ENCODE results near the gene AEBP1. TPM values are rescaled to one million over a fixed set of nuclear protein-coding genes. Genes with fewer than 3 reads are reported as not detected.

AEBP1 gene
- total RNA-seq, 2 experiments from 2014 or later, result 0.30 to 0.38 TPM

DNA sequence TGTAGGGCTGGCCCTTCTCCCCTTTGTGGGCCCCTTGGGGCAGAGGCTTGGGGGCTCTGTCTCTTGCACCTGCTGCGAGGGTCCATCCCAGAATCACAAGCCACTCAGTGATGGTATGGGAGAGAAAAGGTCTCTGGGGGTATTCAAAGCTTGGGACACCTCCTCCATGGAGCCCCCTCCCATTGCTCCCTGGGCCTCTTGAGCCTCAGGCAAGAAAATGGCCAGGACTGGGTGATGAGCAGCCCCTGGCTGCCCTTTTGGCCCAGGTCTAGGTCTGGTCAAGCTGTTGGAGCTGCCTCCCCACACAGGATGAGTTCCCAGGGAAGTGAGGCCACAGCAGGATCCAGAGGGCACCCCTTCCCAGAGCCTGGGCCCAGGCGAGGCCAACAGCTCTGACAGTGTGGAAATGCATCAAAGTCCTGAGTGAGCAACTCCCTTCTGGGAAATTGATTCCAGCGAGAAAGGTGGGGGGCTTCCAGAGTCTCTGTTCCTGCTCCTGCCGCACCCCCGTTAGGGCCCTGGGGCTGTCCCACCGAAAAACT is 40.4 kb downstream of the AEBP1 start:
- H3K9me3 Mint-ChIP-seq, result no peaks in the 10 kb centered on the region
- H3K27me3 Mint-ChIP-seq, result peaks cover 17% of the 10 kb centered on the region

DNA sequence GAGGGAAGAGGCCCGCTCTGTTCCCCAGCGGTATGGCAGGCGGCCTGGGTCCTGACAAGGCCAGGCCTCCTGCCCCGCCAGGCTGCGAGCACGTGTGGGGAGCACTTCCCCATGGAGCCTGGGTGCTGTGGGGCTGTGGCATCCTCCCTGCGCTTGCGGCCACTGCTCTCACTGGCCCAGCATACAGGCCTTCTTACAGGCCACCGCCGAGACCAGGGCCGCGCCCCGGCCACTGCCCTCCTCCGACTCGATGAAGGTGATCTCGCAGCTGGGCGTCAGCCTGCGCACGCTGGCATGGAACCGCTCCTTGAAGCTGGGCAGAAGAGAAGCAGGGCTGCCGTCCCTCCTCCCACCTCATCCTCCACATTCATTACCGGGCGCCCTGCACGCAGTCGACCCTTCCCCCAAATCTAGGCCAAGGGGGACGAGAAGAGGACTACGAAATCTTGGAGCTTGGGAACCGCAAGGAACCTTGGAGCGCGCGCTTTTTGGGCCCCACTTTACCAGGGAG is 40.9 kb downstream of the AEBP1 start:
- ChIA-PET CTCF (no interaction called here), POLR2A (interaction anchor here (0.9 kb wide), 1 partner anchor 22 kb away, joined by 3 read pairs; the partner anchor contains the start of gene POLD2)
- Mint-ChIP-seq H3K4me3 (no peak overlapping the region), H3K27me3 (peaks cover 17% of the 10 kb centered on the region), H3K36me3 (ENCODE audit: low read depth) (no peaks in the 10 kb centered on the region), H3K9me3 (no peaks in the 10 kb centered on the region), H3K4me1 (peaks cover 6% of the 10 kb centered on the region), H3K27ac (no peak overlapping the region)
- DNase-seq, result no peak

More for the DNA sequence above, 40.4 kb downstream of the AEBP1 start:
- CTCF ChIA-PET, result no interaction called here
- no peak for DNase-seq
- H3K4me3 Mint-ChIP-seq, result no peak overlapping the region
- no peaks in the 10 kb centered on the region for H3K36me3 Mint-ChIP-seq (ENCODE audit: low read depth)
- no peak overlapping the region for H3K27ac Mint-ChIP-seq
- H3K4me1 Mint-ChIP-seq, result peaks cover 6% of the 10 kb centered on the region
- POLR2A ChIA-PET, result interaction anchor here (0.9 kb wide), 1 partner anchor 21 kb away, joined by 3 read pairs; the partner anchor contains the start of gene POLD2

DNA sequence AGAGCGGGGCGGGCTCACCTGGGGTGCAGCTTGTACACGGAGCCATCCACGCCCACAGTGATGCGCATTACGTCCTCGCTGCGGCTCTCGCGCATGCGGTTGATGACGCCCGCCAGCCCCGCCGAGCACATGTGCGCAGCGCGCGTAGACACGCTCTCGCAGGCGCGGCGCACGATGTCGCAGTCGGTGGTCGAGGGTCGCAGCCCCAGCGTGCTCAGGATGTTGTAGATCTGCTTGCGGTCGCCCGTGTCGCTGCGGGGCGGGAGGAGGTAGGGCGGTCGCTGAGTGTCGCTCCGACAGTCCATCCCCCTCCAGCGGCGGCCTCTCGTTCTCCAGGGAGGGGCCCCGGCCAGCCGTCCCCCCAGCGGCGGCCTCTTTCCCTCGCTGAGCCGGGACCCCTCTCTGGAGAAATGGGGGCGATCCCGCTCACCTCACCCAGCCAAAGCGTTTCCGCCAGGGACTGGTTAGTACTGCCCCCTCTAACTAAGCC is 41.4 kb downstream of the AEBP1 start:
- ChIA-PET POLR2A (no interaction called here), CTCF (no interaction called here)
- H3K36me3 Mint-ChIP-seq (ENCODE audit: low read depth), result no peaks in the 10 kb centered on the region
- peaks cover 17% of the 10 kb centered on the region for H3K27me3 Mint-ChIP-seq
- no peaks in the 10 kb centered on the region for H3K9me3 Mint-ChIP-seq
- DNase-seq, result peak; percentile 38
- peaks cover 6% of the 10 kb centered on the region for H3K4me1 Mint-ChIP-seq
- peak overlapping the region; percentile 39 for H3K4me3 Mint-ChIP-seq
- H3K27ac Mint-ChIP-seq, result no peak overlapping the region

DNA sequence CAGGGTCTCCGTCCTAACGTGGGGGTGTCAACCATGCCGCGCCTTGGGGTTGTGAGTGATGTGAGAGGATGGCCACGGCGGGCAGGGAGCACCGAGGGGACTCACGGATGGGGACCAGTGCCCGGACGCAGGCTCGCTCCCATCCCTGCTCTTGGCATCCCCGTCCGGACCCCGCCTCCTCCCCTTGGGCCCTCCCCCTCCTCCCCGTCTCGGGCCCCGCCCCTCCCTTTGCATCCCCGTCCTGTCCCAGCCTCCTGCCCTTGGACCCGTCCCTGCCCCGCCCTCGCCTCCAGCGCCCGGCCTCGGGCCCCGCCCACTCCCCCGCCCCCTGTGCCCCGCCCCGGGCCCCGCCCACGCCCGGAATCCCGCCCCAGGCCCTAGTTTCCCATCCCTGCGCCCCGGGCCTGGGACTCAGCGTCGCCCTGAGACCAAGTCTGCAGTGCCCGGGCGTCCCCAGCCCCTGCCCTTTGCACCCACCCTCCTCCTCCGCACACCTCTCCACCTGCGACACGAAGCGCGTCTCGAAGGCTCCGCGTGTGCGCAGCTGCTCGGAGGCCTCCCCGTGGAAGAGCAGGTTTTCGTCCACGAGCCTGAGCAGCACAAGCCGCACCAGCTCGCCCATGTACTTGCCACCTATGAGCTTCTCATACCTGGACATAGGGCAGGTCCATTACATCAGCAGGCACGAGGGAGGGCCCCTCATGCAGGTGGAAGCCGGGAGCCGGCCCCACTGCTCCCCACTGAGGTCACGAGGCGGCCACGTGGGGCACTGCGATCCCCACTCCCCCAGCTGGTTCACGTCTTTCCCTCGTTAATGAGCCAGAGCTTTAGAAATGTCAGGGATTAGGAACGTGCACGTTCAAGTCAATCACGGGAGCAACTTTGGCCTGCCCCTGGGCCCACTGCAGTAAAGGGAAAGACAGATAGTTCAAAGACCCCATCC is 42.1 kb downstream of the AEBP1 start:
- H3K4me3 Mint-ChIP-seq, result peak overlapping the region; percentile 39
- no peaks in the 10 kb centered on the region for H3K36me3 Mint-ChIP-seq (ENCODE audit: low read depth)
- H3K27ac Mint-ChIP-seq, result no peak overlapping the region
- H3K9me3 Mint-ChIP-seq, result no peaks in the 10 kb centered on the region
- ChIA-PET CTCF (interaction anchor here (0.6 kb wide), 1 partner anchor 374 kb away, joined by 3 read pairs; no protein-coding TSS in a partner anchor), POLR2A (interaction anchor here (1.1 to 1.5 kb wide), 2 partner anchors 14 to 15 kb away, joined by 3 to 4 read pairs; no protein-coding TSS in a partner anchor)
- H3K4me1 Mint-ChIP-seq, result peaks cover 6% of the 10 kb centered on the region
- peaks cover 17% of the 10 kb centered on the region for H3K27me3 Mint-ChIP-seq
- peak; percentile 69 for DNase-seq

DNA sequence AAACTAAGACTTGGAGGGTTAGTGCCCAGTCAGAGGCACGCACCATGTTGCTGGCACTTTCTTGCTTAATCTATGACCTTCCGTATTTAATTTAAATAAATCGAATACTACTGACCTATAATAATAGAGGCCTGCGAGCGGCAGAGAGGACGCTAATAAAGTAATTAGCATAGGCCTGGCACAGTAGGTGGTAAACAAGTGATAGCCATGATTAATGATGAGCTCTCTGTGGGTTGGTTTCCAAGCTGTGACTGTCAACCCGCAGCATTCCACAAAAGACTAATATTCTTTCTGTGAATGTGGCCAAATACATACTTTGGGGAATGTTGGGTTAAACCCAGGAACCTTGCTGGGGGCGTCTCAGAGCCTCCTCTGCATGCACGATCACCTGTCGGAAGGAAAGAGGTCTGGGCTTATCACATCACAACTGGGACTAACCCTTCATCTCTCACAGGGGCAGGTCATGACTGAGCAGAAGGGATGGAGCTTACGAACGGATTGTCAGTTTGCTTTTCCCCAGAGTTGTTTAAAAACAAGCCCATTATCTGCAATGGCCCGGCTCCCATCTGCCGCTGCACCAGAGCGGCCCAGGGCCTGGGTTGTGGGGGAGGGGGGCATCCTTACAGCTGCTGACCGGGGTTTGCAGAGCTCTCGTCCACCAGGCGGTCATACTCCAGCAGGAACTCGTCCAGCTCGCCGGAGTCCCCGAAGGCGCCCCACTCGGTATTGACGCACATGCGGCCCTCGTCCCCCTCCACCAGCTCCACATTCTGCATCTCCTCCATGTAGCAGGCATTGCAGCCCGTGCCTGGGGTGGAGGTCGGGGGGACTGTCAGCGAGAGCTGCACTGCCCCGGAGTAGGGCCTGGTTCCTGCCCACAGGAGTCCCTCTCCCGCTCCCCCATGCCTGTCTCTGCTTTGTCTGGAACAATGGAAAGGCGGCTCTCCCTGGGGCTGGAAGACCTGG is 43.2 kb downstream of the AEBP1 start:
- Mint-ChIP-seq H3K27me3 (peaks cover 17% of the 10 kb centered on the region), H3K27ac (no peak overlapping the region), H3K9me3 (no peaks in the 10 kb centered on the region), H3K4me1 (peaks cover 6% of the 10 kb centered on the region), H3K36me3 (ENCODE audit: low read depth) (no peaks in the 10 kb centered on the region), H3K4me3 (no peak overlapping the region)
- DNase-seq, result no peak
- POLR2A ChIA-PET, result interaction anchor here (1.1 to 1.5 kb wide), 2 partner anchors 13 to 16 kb away, joined by 3 to 4 read pairs; no protein-coding TSS in a partner anchor
- CTCF ChIA-PET, result interaction anchor here (0.6 kb wide), 1 partner anchor 373 kb away, joined by 3 read pairs; no protein-coding TSS in a partner anchor

DNA sequence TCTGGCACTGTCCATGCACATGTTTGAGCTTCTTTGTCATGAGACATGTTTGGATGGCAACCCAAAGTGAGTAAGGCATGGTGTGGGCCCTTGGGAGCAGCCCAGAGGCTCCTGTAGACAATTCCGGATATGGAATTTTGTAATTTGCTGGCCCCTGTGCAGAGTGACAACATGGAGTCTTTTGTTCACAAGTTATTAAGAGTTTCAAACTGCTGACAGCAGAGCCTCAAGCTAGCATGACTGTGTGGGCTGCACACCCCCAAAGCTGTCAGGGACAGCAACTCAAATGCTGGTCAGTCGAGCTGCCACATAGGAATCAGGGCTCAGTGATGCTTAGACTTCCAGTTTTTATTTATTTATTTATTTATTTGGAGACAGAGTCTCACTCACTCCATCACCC is 44.0 kb downstream of the AEBP1 start:
- POLR2A ChIA-PET, result no interaction called here
- CTCF ChIA-PET, result no interaction called here
- H3K27ac Mint-ChIP-seq, result no peak overlapping the region
- peaks cover 17% of the 10 kb centered on the region for H3K27me3 Mint-ChIP-seq
- H3K36me3 Mint-ChIP-seq (ENCODE audit: low read depth), result no peaks in the 10 kb centered on the region
- DNase-seq, result no peak
- H3K4me3 Mint-ChIP-seq, result no peak overlapping the region
- peaks cover 6% of the 10 kb centered on the region for H3K4me1 Mint-ChIP-seq
- H3K9me3 Mint-ChIP-seq, result no peaks in the 10 kb centered on the region

DNA sequence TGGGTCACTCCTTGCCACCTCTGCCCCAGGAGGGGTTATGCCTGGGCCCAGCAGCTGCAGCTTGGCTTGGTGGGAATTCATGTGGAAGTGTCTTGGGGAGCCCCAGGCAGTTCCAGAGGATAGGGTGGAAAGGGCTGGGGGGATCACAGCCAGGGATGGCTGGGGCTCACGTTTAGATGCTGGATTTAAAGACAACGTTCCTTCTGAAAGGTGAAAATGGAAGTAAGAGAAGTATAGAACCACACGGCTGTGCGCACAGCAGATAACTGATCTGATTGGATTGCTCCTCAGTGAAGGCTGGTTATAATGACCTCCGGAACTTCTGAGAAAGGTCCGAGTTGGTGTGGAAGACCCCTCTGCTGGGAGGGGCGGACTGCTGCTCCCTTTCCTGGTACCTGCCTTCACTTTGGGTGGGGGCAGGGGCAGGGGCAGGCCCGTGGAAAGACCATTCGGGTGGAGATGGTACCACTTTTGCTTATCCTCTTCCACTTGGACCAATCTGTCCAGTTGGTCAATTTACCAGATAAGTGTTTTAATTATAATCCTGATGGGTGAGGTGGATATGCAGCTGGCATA is 44.9 kb downstream of the AEBP1 start:
- H3K27ac Mint-ChIP-seq, result no peak overlapping the region
- POLR2A ChIA-PET, result no interaction called here
- H3K9me3 Mint-ChIP-seq, result no peaks in the 10 kb centered on the region
- DNase-seq, result no peak
- CTCF ChIA-PET, result no interaction called here
- H3K27me3 Mint-ChIP-seq, result peaks cover 10% of the 10 kb centered on the region
- peaks cover 6% of the 10 kb centered on the region for H3K4me1 Mint-ChIP-seq
- no peaks in the 10 kb centered on the region for H3K36me3 Mint-ChIP-seq (ENCODE audit: low read depth)
- H3K4me3 Mint-ChIP-seq, result no peak overlapping the region

DNA sequence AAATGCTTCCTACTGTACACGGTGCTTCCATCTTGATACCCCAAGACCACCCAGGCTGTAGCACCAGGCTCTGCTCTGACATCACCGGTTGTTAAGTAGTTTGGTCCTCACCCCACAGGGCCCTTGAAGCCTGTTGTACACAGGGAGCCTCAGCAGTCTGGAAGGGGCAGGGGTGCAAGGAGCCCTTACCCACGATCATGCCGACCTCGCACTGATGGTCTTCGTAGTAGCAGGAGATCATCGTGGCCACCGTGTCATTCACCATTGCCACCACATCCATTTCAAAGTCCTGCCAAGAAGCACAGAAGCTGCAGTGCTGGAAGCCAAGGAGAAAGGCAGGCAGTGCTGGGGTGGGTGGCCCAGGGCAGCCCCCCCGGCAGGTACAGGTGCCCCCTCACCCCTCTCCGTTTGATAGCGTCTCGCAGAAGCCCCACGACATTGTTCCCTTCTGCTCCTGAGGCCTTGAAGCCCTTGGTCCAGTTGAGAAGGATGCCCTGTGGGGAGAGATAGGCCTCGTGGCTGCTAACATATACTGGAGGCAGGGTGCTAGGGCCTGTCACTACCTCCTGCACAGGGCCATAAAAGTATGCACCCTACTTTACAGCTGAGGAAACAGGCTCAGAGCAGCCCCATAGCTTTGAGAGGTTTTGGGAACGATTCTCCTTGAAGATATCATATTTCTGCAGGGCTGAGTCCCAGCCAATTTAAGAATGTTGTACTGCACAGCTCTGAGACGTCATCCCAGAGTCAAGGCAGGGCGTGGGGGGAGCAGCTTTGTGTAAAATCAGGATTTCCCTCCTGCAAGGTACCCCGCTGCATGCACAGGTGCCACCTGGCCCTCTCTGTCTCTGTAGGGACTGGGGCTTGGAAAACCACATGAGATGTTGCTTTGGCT is 45.7 kb downstream of the AEBP1 start:
- H3K4me1 Mint-ChIP-seq, result peaks cover 6% of the 10 kb centered on the region
- CTCF ChIA-PET, result no interaction called here
- no peak overlapping the region for H3K4me3 Mint-ChIP-seq
- H3K9me3 Mint-ChIP-seq, result no peaks in the 10 kb centered on the region
- H3K36me3 Mint-ChIP-seq (ENCODE audit: low read depth), result no peaks in the 10 kb centered on the region
- DNase-seq, result no peak
- POLR2A ChIA-PET, result no interaction called here
- peaks cover 7% of the 10 kb centered on the region for H3K27me3 Mint-ChIP-seq
- no peak overlapping the region for H3K27ac Mint-ChIP-seq

DNA sequence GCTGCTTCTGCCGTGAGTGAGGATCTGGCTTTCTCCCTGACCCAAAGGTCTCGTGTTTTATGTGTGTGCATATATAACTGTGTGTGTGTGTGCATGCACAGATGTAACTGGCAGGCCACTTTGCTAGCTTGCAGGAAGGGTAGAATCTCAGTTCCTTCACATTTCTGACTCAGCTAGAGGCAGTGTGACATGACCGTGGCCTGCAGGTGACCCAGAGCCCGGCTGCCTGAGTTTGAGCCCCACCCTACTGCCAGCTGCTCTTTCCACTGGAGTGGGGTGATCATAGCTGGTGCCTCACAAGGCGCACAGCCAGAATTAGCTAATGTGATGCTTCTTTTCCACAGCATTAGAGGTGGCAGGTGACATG is 46.3 kb downstream of the AEBP1 start:
- no peak overlapping the region for H3K27ac Mint-ChIP-seq
- H3K27me3 Mint-ChIP-seq, result peaks cover under 1% of the 10 kb centered on the region
- no peaks in the 10 kb centered on the region for H3K36me3 Mint-ChIP-seq (ENCODE audit: low read depth)
- H3K4me3 Mint-ChIP-seq, result no peak overlapping the region
- POLR2A ChIA-PET, result interaction anchor here (0.9 kb wide), 1 partner anchor 10 kb away, joined by 3 read pairs; no protein-coding TSS in a partner anchor
- H3K4me1 Mint-ChIP-seq, result peaks cover 5% of the 10 kb centered on the region
- H3K9me3 Mint-ChIP-seq, result no peaks in the 10 kb centered on the region
- CTCF ChIA-PET, result no interaction called here
- no peak for DNase-seq

DNA sequence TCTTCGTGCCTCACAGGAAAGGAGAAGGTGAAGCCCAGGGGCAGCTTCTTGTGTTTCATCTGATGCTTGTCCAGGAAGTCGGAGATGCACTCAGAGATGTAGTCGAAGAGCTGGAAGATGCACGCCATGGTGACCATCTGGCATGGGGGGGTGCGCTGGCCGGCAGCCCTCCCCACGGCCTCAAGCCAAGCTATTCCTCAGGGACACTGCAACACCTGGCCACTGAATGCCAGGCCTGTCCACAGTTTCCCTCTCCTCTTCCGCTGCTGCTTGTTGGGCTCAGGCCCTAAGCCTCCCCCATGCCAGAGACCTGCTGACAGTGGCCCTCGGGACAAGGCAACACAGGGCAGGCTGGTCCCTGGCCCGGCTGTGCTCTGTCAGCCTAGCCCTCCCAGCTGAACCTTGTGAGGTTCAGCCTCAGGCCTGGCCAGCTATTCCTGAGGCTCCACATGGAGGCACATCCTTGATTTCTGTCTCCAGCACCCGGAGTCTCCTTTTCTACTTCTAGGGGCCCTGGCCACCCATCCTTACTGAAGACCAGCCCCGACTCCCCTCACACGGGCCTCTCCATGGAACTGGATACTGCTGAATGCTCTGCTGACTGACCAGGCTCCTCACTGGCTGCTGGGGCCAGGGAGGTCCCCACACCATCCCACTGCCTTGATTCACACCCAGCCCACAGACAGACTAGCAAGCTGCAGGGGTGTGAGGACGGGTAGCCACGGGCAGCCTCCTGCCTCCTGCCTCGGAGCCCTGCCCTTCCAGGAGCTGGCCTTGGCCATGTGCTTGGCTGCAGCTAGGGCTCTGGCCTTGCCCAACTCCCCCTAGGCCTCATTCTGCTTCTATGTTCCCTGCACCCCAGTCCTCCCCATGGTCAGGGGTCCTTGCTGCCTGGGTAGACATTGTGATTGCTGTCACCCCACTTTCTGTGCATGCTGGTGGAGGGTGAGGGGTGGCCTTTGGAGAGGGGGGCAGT is 47.1 kb downstream of the AEBP1 start:
- H3K9me3 Mint-ChIP-seq, result no peaks in the 10 kb centered on the region
- H3K27me3 Mint-ChIP-seq, result no peaks in the 10 kb centered on the region
- CTCF ChIA-PET, result no interaction called here
- H3K4me3 Mint-ChIP-seq, result no peak overlapping the region
- H3K36me3 Mint-ChIP-seq (ENCODE audit: low read depth), result no peaks in the 10 kb centered on the region
- DNase-seq, result no peak
- peaks cover 2% of the 10 kb centered on the region for H3K4me1 Mint-ChIP-seq
- POLR2A ChIA-PET, result interaction anchor here (0.9 kb wide), 1 partner anchor 11 kb away, joined by 3 read pairs; no protein-coding TSS in a partner anchor
- no peak overlapping the region for H3K27ac Mint-ChIP-seq

DNA sequence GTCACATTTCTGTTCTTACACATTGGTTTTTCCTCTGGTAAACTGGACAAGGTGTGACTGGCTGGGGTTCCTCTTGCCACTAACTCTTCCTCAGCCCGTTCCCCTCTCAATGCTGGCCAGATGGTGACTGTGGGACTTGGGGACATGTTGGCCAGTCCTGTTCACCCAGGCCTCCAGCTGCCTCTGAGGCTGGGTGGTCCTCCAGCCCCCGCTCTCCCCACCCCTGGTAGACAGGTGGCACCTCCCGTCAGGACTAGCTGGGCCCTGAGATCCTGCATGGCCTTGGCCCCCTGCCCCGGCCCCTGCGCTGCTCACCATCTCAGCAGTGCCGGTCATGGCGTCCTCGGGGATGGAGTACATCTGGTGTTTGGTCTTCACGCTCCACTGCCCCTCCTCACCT is 47.8 kb downstream of the AEBP1 start:
- Mint-ChIP-seq H3K4me1 (no peaks in the 10 kb centered on the region), H3K4me3 (no peak overlapping the region), H3K27ac (no peak overlapping the region), H3K9me3 (no peaks in the 10 kb centered on the region), H3K36me3 (ENCODE audit: low read depth) (no peaks in the 10 kb centered on the region), H3K27me3 (no peaks in the 10 kb centered on the region)
- CTCF ChIA-PET, result no interaction called here
- POLR2A ChIA-PET, result no interaction called here
- DNase-seq, result no peak

Data from activated CD4-positive, alpha-beta memory T cell treated with anti-CD3 and anti-CD28 coated beads, Interleukin-2, amount 10 ng/mL, durations not matched to agents 7 days and 5 days (primary cell).